GM11168 (cell line): ENCODE results near the gene GLOD5.

Experiments used
- in situ Hi-C: fragments of 300-500 bp; cut with MboI; formaldehyde crosslinking; loops from one replicate; pipeline ENCODE4 v1.12.0; 2022; ENCODE audit warnings: low sequenced_read_pairs; ENCODE audit not compliant: unreplicated experiment

The GLOD5 gene

DNA sequence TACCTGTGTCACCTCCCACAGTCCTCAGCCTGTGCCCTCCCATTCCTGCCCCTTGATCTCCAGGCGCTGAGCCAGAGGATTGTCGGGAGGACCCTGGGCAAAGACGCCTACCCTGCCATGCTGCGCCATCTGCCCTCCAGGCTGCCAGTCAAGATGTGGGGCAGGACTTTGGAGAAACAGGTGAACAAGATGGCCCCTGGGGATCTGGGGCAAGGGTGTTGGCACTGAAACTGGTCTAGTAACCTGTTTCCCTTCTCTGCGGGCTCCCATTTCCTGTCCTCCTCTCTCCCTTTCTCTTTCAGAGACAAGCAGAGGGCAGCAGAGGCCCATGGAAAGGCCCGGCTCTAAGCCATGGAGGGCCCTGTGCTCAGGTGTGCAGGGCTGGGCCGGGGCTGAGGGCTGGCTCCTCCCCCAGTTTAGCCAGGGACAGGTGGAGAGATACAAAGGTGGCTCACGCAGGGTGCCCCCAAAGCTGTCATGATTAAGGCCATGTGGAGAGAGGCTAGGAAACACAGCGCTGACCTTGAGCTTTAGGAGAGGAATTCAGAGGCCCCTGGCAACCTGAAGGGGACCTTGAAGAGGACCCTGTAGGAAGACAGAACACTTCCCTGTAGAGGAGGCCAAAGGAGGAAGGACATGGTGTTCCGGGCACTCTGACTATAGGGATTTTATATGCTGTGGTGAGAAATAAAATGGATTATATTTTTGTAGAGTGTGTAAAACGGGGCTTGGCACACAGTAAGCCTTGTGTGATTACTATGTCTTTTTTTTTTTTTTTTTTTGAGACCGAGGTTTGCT lies at the start of gene GLOD5:
Gene GLOD5 (plus strand): TSS at position 74 of the 798 bp plus-strand sequence. CDS start 44 bp downstream, at position 118.
- in situ Hi-C loops, result no loop called here

GRCh38 chrX:48711929-48712505 lies 49.5 kb upstream of the GLOD5 start:
- in situ Hi-C loops, result no loop called here

DNA sequence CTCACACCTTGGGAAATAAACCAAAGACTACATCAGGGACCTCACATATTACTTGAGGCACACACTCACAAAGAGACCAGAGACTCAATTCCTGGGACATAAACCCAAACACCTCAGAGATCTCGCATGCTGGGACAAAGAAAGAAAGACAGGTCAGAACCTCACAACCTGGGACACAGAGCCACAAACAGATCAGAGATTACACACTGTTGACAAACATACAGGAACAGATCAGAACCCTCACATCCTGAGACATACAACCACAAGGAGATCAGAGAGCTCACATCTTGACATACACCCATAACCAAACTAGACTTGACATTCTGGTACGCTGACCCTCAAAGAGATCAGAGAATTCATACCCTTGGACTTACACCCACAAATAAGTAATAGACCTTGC lies 47.7 kb upstream of the GLOD5 start:
- in situ Hi-C loops, result no loop called here

- in situ Hi-C loops, result no loop called here
Observed at GRCh38 chrX:48714573-48714972, 47.0 kb upstream of the GLOD5 start.

DNA sequence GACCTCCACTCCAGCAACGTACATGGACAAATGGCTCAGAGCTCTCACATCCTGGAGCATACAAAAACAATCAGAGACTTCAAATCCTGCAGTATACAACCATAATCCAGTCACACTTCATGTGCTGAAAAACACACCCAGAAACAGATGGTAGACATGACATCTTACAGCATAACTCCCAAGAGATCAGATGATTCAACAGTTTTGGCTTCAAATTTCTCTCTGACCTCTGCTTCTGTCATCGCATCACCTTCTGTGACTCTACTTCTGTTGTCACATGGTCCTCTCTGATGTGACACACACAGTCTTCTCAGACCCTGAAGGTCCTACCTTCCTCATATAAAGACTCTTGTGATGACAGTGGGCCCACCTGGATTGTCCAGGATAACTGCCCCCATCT lies 46.5 kb upstream of the GLOD5 start:
- in situ Hi-C loops, result no loop called here

DNA sequence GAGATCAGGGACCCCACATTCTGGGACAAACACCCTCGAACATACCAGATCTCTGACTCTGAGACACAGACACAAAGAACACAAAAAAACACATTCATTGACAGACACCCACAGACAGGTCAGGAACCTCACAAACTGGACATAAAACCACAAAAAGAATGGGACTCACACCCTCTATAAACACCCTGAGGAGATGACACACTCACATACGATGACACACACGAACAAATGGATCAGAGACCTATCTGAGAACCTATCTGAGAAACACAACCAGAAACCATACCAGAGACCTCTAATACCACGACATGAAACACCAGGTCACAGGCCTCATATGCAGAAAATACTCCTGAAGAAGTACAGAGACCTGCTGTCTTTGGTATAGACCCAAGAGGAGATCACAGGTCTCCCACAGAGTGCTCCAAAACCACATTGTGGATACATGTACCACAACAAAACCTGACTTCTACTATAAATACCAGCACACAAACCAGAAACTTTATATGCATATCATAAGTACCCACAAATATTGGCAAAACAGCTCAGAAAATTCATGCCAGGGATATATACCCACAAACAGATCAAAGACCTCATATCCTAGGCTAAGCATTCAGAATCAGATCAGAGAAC lies 45.6 kb upstream of the GLOD5 start:
- in situ Hi-C loops, result no loop called here

DNA sequence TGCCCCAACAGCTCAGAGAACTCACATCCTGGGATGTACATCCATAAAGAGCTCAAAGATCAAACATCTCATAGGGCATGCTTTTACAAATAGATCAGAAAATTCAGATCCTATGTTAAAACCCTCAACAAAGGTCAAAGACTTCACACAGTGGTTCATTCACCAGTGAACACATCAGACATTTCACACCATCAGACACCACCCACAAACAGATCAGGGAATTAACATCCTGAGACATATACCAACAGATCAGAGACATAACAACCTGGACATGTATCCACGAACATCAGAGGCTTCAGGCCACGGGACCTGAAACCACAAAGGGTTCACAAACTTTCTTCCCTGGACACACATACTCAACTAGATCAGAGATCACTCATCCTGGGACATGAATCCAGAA lies 41.6 kb upstream of the GLOD5 start:
- in situ Hi-C loops, result no loop called here

DNA sequence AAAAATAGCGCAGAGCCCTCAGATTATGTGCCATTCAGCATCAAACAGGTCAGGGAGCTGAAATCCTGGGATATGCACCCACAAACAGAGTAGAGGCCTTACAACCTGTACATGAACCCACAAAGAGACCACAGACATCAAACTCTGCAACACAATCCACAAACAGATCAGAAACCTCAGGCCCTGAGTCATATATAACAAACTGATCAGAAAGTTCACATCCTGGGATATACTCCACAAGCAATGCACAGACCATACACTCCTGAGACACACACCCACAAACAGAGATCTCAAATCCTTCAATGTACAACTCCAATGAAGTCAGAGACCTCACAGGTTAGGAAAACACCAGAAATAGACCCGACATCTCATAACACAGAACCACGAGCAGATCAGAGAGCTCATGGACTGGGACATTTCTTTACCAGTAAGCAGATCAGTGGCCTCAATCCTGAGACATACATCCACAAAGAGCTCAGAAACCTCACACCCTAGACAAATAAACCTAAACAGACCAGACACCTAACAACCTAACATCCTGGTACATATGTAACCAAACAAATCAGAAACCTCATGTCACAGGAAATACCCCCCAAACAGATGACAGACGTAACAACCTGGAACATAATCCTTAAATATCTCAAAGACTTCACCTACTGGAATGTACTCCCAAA lies 40.8 kb upstream of the GLOD5 start:
- in situ Hi-C loops, result no loop called here

GRCh38 chrX:48721916-48722315 lies 39.6 kb upstream of the GLOD5 start:
- in situ Hi-C loops, result no loop called here

DNA sequence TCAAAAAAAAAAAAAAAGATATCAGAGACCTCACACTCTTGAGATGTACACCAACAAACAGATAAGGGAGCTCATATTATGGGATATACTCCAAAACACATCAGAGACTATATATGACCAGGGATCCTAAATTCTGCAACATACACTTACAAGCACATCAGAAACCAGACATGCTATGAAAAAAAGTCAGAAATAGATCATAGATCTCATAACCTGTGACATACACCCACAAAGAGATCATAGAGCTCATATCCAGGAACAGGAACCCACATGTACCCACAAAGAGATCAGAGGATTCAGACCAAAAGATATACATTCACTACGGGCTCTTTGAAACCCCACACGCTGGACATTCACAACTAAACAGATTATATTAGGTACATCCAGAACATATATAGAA lies 35.0 kb upstream of the GLOD5 start:
- in situ Hi-C loops, result no loop called here

DNA sequence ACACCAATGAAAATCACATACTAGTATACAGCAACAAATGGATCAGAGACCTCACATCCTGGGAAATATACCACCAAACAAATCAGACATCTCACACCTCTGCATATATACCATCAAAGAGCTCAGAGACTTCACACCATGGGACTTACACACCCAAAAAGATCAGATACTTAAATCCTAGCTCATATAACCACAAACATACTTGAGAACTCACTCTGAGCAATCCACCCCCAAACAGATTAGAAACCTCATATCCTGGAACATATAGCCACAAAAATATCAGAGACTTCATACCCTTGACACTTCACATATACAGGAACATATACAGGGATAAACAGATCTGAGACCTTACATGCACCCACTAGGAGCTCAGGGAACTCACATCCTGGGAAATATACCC lies 32.9 kb upstream of the GLOD5 start:
- in situ Hi-C loops, result no loop called here

GRCh38 chrX:48736303-48736702 lies 25.2 kb upstream of the GLOD5 start:
- in situ Hi-C loops, result no loop called here

GRCh38 chrX:48736878-48737212 lies 24.7 kb upstream of the GLOD5 start:
- in situ Hi-C loops, result no loop called here

DNA sequence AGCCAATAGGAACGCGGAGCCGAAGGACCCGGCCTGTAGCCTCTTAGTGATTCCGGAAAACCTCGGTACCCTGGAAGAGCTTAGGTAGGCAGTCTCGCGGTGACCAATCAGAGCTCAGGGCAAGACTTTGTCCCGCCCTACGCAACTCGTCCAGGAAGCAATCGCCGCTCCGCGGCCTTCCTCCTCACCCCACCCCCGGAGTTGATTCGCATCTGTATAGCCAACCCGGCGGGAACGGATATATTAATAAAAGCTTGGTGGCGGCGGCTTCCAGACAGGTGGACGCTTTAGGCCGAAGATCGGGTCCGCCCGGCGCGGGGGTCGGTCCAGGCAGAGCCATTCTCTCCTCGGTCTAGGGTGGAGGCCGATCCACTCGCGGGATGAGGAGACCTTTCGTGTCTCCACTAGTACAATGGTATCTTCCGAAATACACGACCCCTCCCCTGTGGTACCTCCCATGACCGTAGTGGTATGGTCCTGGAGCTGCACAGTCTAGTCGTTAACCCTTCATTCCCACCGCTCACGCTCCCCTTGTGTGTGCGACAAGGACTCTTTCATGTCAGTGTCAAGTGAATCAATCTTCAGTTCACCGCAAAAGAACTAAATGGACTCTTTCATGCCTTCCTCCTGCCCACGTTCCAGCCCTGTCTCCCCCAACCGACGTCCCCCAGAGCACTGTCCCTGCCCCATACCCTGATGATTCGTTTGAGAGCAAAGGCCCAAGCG lies 24.2 kb upstream of the GLOD5 start:
- in situ Hi-C loops, result no loop called here

DNA sequence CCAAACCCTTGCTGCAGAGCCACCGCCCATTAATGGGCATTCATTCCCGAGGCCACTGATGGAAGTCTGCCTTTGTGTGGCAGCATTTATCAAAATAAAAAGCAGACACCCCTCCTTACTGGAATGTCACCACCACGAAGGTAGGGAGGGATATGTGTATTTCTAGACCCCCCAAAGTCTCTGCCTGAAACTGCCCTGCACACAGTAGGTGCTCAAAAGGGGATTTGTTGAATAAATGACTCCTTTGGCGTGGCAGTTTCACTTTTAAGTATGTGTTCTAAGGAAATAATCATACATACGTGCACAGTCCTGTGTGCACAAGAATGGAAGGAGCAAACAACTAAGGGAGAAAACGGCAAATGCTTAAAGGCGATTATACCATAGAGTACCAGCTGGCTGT lies 23.6 kb upstream of the GLOD5 start:
- in situ Hi-C loops, result no loop called here

DNA sequence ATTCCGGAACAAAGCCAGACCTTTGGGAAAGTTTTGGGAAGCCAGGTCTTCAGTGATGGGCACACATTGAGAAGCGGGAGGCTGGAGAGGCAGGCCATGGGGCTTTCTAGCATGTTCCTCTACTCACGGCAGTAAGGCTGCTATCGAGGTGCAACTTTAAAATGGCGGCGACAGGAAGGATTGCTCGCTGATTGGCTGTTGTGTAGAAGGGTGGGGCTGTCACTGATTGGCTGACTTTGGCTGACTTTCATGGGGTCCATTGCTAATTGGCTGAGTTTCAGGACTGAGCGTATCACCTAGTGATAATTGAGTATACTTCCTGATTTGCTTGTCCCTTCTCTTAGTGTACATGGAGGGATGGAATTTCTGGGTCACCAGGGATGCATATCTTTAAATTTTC lies 19.7 kb upstream of the GLOD5 start:
- in situ Hi-C loops, result no loop called here

DNA sequence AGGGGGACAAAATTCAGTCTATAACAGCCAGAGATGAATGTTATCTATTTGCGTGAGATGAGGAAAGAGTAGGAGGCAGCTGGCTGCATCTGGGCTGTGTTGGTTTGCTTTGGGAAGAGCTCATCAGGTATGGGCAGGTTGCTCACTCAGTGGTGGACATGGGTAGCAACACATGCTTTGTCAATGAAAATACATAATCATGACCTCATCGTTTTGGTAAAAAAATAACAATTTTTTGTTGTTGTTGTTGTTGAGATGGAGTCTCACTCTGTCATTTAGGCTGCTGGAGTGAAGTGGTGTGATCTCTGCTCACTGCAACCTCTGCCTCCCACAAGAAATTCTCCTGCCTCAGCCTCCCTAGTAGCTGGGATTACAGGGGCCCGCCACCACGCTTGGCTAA lies 16.3 kb upstream of the GLOD5 start:
- in situ Hi-C loops, result no loop called here

DNA sequence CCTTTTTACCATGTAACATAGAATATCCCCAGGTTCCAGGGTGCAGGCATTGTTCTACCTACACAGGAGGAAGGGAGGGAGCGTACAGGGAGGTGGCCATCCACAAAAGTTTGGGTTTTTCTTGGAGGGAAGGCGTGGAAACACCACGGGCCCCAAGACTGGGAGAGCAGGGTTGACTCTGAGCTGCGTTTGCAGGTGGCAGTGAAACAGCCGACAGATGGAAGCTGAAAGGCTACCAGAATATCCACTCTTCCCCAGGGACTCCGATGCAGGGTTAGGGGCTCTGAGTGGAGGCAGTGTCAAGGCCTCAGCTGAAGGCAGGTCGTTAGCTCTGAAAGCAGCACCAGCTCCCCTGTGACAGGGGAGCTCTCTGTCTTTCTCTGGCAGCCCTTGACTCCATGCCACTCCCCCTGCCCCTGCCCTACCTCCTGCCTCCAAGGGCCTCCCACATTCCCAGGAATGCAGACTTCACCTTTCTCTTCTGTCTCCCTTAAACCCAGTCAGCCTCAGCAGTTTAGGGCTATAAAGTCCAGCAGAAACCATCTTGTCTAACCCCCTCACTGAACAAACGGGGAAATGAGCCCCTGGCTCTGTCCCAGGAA lies 14.0 kb upstream of the GLOD5 start:
- in situ Hi-C loops, result no loop called here

GRCh38 chrX:48749182-48749581 lies 12.4 kb upstream of the GLOD5 start:
- in situ Hi-C loops, result no loop called here

- in situ Hi-C loops, result loop anchor here (5.0 kb wide), 1 partner anchor 49 kb away; no protein-coding TSS in a partner anchor
Observed at GRCh38 chrX:48751343-48751742, 10.2 kb upstream of the GLOD5 start.
